ENCODE results near the gene L1CAM. TPM values are rescaled to one million over a fixed set of nuclear protein-coding genes. Genes with fewer than 3 reads are reported as not detected.

L1CAM gene
- total RNA-seq, 4 donors from 2014 or later, result 3.0 to 12.9 (median 8.4) TPM

GRCh38 chrX:153921070-153921469 lies 35.1 kb upstream of the L1CAM start:
- WGBS, 2 donors, result 45% methylated on average over 12 of the region's 16 CpGs; no CpG with 5 or more reads in 1 of the 2 donors
- no peak for TF ChIP-seq CTCF (IDR thresholded peaks at IDR 0.05)
- TF ChIP-seq POLR2A (IDR thresholded peaks at IDR 0.05), result no peak
- intact Hi-C loops (cut with DNase I; ENCODE audit: low total_unique reads), result no loop called here
- no peak for DNase-seq (ENCODE audit: low spot score in 2 of 2)
- H3K4me3 ChIP-seq (ENCODE audit: low read depth, poor library complexity, severe bottlenecking), result no peak overlapping the region

GRCh38 chrX:153920546-153920945 lies 34.6 kb upstream of the L1CAM start:
- TF ChIP-seq POLR2A (IDR thresholded peaks at IDR 0.05), result no peak
- no peak for TF ChIP-seq CTCF (IDR thresholded peaks at IDR 0.05)
- WGBS, 2 donors, result 81 to 100% methylated on average over 1 to 14 of the region's 14 CpGs
- H3K4me3 ChIP-seq (ENCODE audit: low read depth, poor library complexity, severe bottlenecking), result no peak overlapping the region
- no peak for DNase-seq (ENCODE audit: low spot score in 2 of 2)
- intact Hi-C loops (cut with DNase I; ENCODE audit: low total_unique reads), result no loop called here

- no peak for DNase-seq (ENCODE audit: low spot score in 2 of 2)
- intact Hi-C loops (cut with DNase I; ENCODE audit: low total_unique reads), result no loop called here
- WGBS, 2 donors, result 92 to 97% methylated on average over 8 to 13 of the region's 13 CpGs
- no peak overlapping the region for H3K4me3 ChIP-seq (ENCODE audit: low read depth, poor library complexity, severe bottlenecking)
- TF ChIP-seq CTCF (IDR thresholded peaks at IDR 0.05), result no peak
- no peak for TF ChIP-seq POLR2A (IDR thresholded peaks at IDR 0.05)
Measured at GRCh38 chrX:153919281-153919680, 33.3 kb upstream of the L1CAM start.

- no peak for TF ChIP-seq POLR2A (IDR thresholded peaks at IDR 0.05)
- TF ChIP-seq CTCF (IDR thresholded peaks at IDR 0.05), result no peak
- WGBS, 2 donors, result 66 to 70% methylated on average over 6 of the region's 6 CpGs
- DNase-seq (ENCODE audit: low spot score in 2 of 2), result no peak
- intact Hi-C loops (cut with DNase I; ENCODE audit: low total_unique reads), result no loop called here
- H3K4me3 ChIP-seq (ENCODE audit: low read depth, poor library complexity, severe bottlenecking), result no peak overlapping the region
Measured at GRCh38 chrX:153917869-153918268, 31.9 kb upstream of the L1CAM start.

- WGBS, 2 donors, result 94 to 100% methylated on average over 5 to 17 of the region's 17 CpGs
- intact Hi-C loops (cut with DNase I; ENCODE audit: low total_unique reads), result no loop called here
- DNase-seq (ENCODE audit: low spot score in 2 of 2), result no peak
- no peak overlapping the region for H3K4me3 ChIP-seq (ENCODE audit: low read depth, poor library complexity, severe bottlenecking)
- TF ChIP-seq CTCF (IDR thresholded peaks at IDR 0.05) (no peak), POLR2A (IDR thresholded peaks at IDR 0.05) (no peak)
Measured at GRCh38 chrX:153913701-153914100, 27.7 kb upstream of the L1CAM start.

- DNase-seq (ENCODE audit: low spot score in 2 of 2), result no peak
Measured at GRCh38 chrX:153913211-153913610, 27.2 kb upstream of the L1CAM start.

More at GRCh38 chrX:153913211-153913610, 27.2 kb upstream of the L1CAM start:
- H3K4me3 ChIP-seq (ENCODE audit: low read depth, poor library complexity, severe bottlenecking), result no peak overlapping the region
- intact Hi-C loops (cut with DNase I; ENCODE audit: low total_unique reads), result no loop called here
- WGBS, 2 donors, result 88 to 89% methylated on average over 3 to 17 of the region's 17 CpGs
- TF ChIP-seq POLR2A (IDR thresholded peaks at IDR 0.05) (no peak), CTCF (IDR thresholded peaks at IDR 0.05) (no peak)

All from lower leg skin (tissue), 4 donors.